ENCODE measurements around the gene GABARAPL2.

Gene GABARAPL2, protein sequence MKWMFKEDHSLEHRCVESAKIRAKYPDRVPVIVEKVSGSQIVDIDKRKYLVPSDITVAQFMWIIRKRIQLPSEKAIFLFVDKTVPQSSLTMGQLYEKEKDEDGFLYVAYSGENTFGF

GRCh38 chr16:75566040-75566757 lies at the start of gene GABARAPL2:
Gene GABARAPL2, plus strand, starts transcription at chr16:75566379. Its CDS starts 108 bp downstream, at chr16:75566487.
- TF ChIP-seq, protein P1, sequence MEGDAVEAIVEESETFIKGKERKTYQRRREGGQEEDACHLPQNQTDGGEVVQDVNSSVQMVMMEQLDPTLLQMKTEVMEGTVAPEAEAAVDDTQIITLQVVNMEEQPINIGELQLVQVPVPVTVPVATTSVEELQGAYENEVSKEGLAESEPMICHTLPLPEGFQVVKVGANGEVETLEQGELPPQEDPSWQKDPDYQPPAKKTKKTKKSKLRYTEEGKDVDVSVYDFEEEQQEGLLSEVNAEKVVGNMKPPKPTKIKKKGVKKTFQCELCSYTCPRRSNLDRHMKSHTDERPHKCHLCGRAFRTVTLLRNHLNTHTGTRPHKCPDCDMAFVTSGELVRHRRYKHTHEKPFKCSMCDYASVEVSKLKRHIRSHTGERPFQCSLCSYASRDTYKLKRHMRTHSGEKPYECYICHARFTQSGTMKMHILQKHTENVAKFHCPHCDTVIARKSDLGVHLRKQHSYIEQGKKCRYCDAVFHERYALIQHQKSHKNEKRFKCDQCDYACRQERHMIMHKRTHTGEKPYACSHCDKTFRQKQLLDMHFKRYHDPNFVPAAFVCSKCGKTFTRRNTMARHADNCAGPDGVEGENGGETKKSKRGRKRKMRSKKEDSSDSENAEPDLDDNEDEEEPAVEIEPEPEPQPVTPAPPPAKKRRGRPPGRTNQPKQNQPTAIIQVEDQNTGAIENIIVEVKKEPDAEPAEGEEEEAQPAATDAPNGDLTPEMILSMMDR (IDR thresholded peaks at IDR 0.05) = no peak

DNA sequence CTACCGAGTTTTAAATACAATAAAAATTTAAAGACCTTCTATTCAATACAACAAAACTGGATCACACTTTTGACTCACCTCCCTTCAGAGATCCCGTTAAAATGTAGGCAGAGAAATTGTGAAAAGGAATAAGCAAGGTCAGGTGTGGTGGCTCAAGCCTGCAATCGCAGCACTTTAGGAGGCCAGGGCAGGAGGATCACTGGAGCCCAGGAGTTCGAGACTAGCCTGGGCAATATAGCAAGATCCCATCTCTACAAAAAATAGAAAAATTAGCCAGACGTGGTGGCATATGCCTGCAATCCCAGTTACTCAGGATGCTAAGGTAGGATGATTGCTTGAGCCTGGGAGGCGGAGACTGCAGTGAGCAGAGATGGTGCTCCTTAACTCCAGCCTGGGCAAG lies 47.0 kb upstream of the GABARAPL2 start:
- TF ChIP-seq, protein P1 (IDR thresholded peaks at IDR 0.05) = no peak

DNA sequence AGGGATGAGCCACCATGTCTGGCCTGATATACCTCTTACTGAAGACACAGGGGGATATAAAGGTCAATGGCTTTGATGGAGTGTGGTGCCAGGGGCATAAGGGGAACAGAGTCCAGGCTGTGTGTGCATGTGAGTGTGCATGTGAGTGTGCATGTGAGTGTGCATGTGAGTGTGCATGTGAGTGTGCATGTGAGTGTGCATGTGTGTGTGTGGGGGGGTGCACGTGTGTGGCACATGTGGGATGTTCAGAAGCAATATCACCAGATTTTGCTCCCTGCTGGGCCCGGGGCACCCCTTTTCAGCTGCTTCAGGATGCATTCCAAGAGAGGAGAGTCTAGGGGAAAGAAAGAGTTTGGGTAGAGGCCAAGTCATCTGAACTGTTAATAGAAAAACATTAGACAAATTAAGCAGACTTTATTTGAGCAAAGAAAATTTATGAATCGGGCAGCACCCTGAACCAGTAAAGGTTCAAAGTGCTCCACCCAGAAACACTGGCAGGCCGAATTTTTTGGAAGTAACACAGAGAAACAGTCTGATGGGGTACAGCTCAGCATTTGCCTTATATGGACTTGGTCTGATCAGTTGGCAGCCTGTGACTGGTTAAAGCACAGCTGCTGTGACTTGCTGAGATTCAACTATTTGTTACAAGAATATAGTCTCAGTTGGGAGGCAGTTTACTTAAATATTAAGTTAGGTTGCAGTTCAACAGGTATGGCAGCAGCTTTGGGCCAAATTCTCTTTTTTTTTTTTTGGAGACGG lies 40.0 kb upstream of the GABARAPL2 start:
- TF ChIP-seq, protein P1 (IDR thresholded peaks at IDR 0.05) = no peak

DNA sequence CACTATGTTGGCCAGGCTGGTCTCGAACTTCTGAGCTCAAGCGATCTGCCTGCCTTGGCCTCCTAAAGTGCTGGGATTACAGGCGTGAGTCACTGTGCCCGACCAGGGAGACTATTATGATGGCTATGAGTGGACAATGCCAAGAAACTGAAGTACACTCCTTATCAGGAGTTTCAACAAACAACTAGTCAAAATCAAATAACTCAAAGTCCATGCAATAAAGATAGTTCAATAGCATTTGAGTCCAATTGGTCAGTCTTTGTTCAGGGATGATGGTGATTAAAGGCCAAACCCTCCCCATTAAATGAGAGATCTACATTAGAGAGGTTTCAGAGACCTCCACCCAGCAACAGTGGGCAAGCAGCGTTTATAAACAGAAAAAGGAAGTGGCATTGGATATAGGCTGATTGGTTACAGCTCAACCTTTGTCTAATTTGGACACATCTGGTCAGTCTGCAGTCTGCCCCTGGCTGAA lies 38.3 kb upstream of the GABARAPL2 start:
- TF ChIP-seq, protein P1 (IDR thresholded peaks at IDR 0.05) = no peak

DNA sequence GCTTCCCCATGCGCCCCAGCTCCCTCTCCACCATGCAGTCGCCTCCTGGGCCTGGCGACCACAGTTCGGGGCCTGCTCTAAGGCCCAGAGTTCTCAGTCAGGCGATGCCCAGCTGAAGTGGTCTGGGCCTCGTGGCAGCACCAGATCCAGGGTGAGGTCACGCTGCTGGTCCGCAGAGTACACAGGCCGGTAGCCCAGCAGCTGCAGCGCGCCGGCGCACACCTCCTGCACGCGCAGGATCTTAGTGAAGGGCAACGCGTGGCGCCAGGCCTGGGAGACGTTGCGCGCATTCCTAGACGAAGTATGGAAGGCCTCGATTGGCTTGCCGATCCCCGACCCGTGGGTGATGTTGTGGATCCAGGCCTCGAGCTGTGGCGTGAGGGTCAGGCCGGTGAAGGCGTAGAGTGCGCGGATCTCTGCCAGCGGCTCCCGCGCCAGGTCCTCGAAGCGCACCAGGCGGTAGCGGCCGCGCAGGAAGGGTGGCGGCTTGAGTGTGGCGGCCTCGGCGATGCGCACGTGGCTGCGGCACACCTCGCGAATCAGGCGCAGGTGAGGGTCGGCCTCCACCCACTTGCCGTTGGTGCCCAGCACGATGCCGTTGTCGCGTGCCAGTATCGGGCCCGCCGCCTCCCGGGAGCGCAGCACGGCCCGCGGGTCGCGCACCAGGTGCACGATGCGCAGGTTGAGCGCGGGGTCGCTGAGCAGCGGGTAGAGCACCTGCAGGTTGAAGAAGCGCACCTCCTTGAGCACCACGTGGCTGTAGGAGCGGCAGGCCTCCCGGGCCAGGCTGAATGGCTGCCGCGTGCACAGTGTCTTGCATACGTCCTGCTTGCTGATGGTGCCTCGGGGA lies 36.9 kb upstream of the GABARAPL2 start:
- TF ChIP-seq, protein P1 (IDR thresholded peaks at IDR 0.05) = no peak

DNA sequence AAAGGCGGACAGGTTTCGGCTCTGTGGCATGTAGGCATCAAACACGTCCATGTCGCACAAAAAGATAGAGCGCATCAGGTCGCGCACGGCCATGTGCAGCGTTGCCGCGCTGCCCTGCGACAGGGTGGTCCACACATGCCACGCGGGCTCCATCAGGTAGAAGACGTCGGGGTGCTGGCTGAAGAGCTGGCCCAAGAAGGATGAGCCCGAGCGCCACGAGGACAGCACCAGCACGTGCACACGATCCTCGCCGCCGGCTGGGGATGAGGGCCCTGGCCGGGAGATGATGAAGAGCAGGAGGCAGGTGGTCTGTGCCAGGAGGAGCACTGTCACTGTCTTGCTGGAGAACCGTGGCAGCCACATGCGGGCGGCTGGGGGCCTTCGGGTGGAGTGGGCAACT lies 36.2 kb upstream of the GABARAPL2 start:
- TF ChIP-seq, protein P1 (IDR thresholded peaks at IDR 0.05) = no peak

Data from LNCAP (cell line).